Ascending aorta (tissue), 2 donors: ENCODE results near the gene SLC12A8. TPM values are rescaled to one million over a fixed set of nuclear protein-coding genes. Genes with fewer than 3 reads are reported as not detected.

Source experiments
- DNase-seq, 2 donors: peaks; one replicate each; pipeline ENCODE4 v3.0.0-alpha.2; 2019; ENCODE audit warnings: low spot score in 2 of 2
- H3K27ac ChIP-seq, 2 donors: fragments of 200-600 bp; sonication (generic); one replicate each; pipeline ENCODE4 v1.5.1; 2016 to 2017; ENCODE audit warnings: mild to moderate bottlenecking in 1 of 2
- H3K27me3 ChIP-seq: fragments of 200-600 bp; sonication (generic); one replicate; pipeline ENCODE4 v1.5.1; 2017
- H3K36me3 ChIP-seq, 2 donors: fragments of 200-600 bp; sonication (generic); one replicate each; pipeline ENCODE4 v1.5.1; 2016
- H3K4me1 ChIP-seq, 2 donors: fragments of 200-600 bp; sonication (generic); one replicate each; pipeline ENCODE4 v1.5.1; 2016 to 2017; ENCODE audit warnings: mild to moderate bottlenecking in 1 of 2
- H3K4me3 ChIP-seq, 2 donors: fragments of 200-600 bp; sonication (generic); one replicate each; pipeline ENCODE4 v1.5.1; 2016 to 2017; ENCODE audit warnings: mild to moderate bottlenecking in 1 of 2
- H3K9me3 ChIP-seq, 2 donors: fragments of 200-600 bp; sonication (generic); one replicate each; pipeline ENCODE4 v1.5.1; 2016
- CTCF ChIP-seq, 3 experiments: fragments of 200-600 bp in 2 of 3; fragments of 450-650 bp in 1 of 3; sonication (generic) in 2 of 3; IDR thresholded peaks; one replicate each; pipeline ENCODE4 v1.5.1; 2016 to 2019; ENCODE audit warnings: antibody characterized with exemption in 3 of 3, mild to moderate bottlenecking in 1 of 3, moderate library complexity in 1 of 3
- intact Hi-C: fragments of 100-400 bp; cut with DNase I; formaldehyde crosslinking; loops from one replicate; pipeline ENCODE4 v1.15.1; 2023
- total RNA-seq: library from RNA; depleted of rRNA; stranded (reverse); fragments of >200 nt; gene quantifications from one replicate; pipeline ENCODE4 v1.1.0, GENCODE V29; 2016

SLC12A8 gene
- total RNA-seq, 1 donor from 2014 or later: not detected

DNA sequence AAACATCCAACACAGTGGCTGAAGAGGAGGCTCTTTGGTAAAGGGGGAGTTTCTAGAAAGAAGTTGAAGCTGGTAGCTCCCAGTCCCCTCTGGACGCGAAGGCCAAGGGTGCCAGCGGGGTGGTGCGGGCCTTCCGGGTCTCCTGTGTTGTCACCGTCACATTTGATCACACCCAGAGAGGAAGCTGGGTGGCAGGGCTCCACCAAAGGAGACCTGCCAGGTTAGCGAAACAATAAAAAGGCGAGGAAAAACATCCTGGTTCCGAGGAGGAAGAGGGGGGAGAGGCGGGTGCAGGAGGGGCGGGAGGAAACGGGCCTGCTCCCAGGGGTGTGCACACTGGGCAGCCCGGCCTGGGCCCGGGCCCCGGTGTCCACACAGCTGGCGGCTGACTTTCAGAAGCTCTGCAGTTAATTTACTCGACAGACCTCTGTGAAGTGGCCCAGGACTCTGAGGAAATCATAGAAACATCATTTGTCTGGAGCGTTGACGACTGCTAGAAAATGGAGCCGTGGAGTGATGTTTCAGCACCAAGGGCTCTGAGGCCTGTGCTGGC lies 168.9 kb downstream of the SLC12A8 start:
- Histone ChIP-seq H3K4me3 (peak overlapping the region in 1 of 2 donors; percentile 52), H3K36me3 (no peaks in the 10 kb centered on the region), H3K27me3 (no peaks in the 10 kb centered on the region), H3K4me1 (peaks cover 25 to 67% of the 10 kb centered on the region in 2 donors), H3K27ac (peak overlapping the region; percentile 94 to 95), H3K9me3 (no peaks in the 10 kb centered on the region)
- intact Hi-C loops: loop anchor here (1.0 to 2.0 kb wide), 2 partner anchors 9 to 13 kb away; no protein-coding TSS in a partner anchor
- TF ChIP-seq CTCF (IDR thresholded peaks at IDR 0.05): no peak
- DNase-seq: peak in 1 of 2 donors; percentile 70

DNA sequence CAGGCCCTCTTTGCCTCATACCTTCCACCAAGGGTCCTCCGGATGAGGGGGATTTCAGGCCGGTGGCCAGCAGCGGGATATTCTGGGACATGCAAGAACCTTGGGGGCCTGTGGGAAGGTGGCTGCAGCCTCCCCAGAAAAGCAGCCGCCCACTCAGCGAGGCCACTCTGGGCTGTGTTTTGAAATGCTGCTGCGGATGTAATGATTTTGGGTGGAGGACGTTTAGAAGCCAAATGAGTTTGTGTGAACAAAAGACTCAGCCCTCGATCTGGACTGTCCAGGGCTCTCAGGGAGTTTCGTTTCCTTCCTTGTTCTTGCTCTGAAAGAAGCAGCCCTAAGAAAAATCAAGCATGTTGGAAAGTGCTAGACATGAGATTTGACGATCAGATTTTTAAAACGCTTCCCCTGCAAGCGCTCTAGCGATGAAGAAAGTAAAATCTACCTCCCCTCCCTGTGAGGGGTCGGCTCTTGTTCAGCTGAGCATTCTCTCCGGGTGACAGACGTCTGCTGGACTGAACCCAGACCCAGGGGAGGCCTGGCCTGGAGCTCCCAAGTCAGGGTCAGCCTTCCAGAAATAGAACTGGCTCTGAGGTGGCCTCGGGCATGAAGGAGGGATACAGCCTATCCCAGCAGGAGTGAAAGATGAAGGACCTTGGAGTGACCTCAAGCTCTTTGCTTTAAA lies 169.7 kb downstream of the SLC12A8 start:
- H3K4me1 ChIP-seq: peaks cover 25 to 68% of the 10 kb centered on the region in 2 donors
- TF ChIP-seq CTCF (IDR thresholded peaks at IDR 0.05): no peak

GRCh38 chr3:125039131-125040100 lies 173.1 kb downstream of the SLC12A8 start:
- Histone ChIP-seq H3K9me3 (peaks cover 0 to 11% of the 10 kb centered on the region in 2 donors), H3K4me1 (peaks cover 16 to 52% of the 10 kb centered on the region in 2 donors)

More for the DNA sequence above, 169.7 kb downstream of the SLC12A8 start:
- intact Hi-C loops: loop anchor here (1.0 to 2.0 kb wide), 2 partner anchors 9 to 14 kb away; no protein-coding TSS in a partner anchor
- Histone ChIP-seq H3K27me3 (no peaks in the 10 kb centered on the region), H3K36me3 (no peaks in the 10 kb centered on the region), H3K27ac (peak overlapping the region; percentile 94 to 95), H3K4me3 (peak overlapping the region; percentile 37 to 52), H3K9me3 (no peaks in the 10 kb centered on the region)
- DNase-seq: peak in 1 of 2 donors; percentile 86

GRCh38 chr3:125037498-125038150 lies 174.9 kb downstream of the SLC12A8 start:
- peaks cover 5 to 39% of the 10 kb centered on the region in 2 donors for H3K4me1 ChIP-seq
- H3K36me3 ChIP-seq: no peaks in the 10 kb centered on the region
- H3K27me3 ChIP-seq: no peaks in the 10 kb centered on the region
- no peak for TF ChIP-seq CTCF (IDR thresholded peaks at IDR 0.05)
- peak in 1 of 2 donors; percentile 21 for DNase-seq
- no peak overlapping the region for H3K4me3 ChIP-seq
- peaks cover 0 to 13% of the 10 kb centered on the region in 2 donors for H3K9me3 ChIP-seq
- intact Hi-C loops: no loop called here
- peak overlapping the region in 1 of 2 donors; percentile 27 for H3K27ac ChIP-seq

More at GRCh38 chr3:125039131-125040100, 173.1 kb downstream of the SLC12A8 start:
- intact Hi-C loops: no loop called here
- Histone ChIP-seq H3K4me3 (peak overlapping the region in 1 of 2 donors; percentile 28), H3K36me3 (no peaks in the 10 kb centered on the region), H3K27me3 (no peaks in the 10 kb centered on the region), H3K27ac (peak overlapping the region; percentile 74 to 79)
- peak in 1 of 2 donors; percentile 55 for DNase-seq
- TF ChIP-seq CTCF (IDR thresholded peaks at IDR 0.05): no peak

DNA sequence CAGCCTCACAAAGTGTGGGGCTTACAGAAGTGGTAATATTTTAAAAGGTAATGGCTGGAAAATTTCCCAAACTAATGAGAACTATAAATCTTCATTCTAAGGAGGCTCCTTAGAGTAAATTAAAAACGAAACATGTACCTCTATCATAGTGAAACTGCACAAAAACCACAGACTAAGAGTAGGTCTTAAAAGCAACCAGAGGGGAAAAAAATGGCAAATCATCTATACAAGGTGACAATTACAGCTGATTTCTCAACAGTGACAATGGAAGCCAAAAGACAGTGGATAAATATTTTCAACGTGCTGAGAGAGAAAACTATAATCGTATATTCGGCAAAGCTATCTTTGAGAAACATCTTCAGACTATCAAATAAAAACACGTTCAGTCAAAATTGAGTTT lies 177.3 kb downstream of the SLC12A8 start:
- no peak for TF ChIP-seq CTCF (IDR thresholded peaks at IDR 0.05)
- intact Hi-C loops: no loop called here
- H3K36me3 ChIP-seq: no peaks in the 10 kb centered on the region
- DNase-seq: no peak
- H3K27me3 ChIP-seq: no peaks in the 10 kb centered on the region
- peaks cover 0 to 13% of the 10 kb centered on the region in 2 donors for H3K9me3 ChIP-seq
- H3K27ac ChIP-seq: no peak overlapping the region
- H3K4me3 ChIP-seq: no peak overlapping the region
- peaks cover 5 to 30% of the 10 kb centered on the region in 2 donors for H3K4me1 ChIP-seq
